Activated T-cell treated with anti-CD3 and anti-CD28 coated beads, Interleukin-2, amount 50 U/mL, for 48 hours (primary cell): ENCODE results near the gene ORAI1.
"Not testable (repeated sequence)": the region's sequence is repeated elsewhere in the genome, so short reads cannot be mapped to it uniquely, and the experiment has no call there.

ENCODE experiments used
- DNase-seq, 2 experiments: peaks; one replicate each; pipeline ENCODE4 v3.0.0-alpha.2; 2020

Gene ORAI1

GRCh38 chr12:121626087-121626852 lies at the start of gene ORAI1:
ORAI1 (plus strand) TSS chr12:121626530.
- peak; percentile 97 to 98 for DNase-seq

- DNase-seq, result no peak
These were observed 49.4 kb upstream of the ORAI1 start for GRCh38 chr12:121576851-121577391.

GRCh38 chr12:121577443-121578180 lies 48.7 kb upstream of the ORAI1 start:
- DNase-seq, result no peak

- DNase-seq, result peak in 1 of 2 experiments; percentile 52
These were observed 47.8 kb upstream of the ORAI1 start for GRCh38 chr12:121578230-121579189.

- DNase-seq, result peak; percentile 53 to 57
These were observed 47.0 kb upstream of the ORAI1 start for GRCh38 chr12:121579190-121579791.

- DNase-seq, result peak; percentile 78 to 81
These were observed 46.1 kb upstream of the ORAI1 start for GRCh38 chr12:121579981-121580868.

GRCh38 chr12:121580959-121581685 lies 45.2 kb upstream of the ORAI1 start, which contains the start of gene KDM2B:
KDM2B (minus strand) TSS chr12:121581023; CDS start chr12:121580911, 112 bp downstream.
- peak; percentile 50 to 54 for DNase-seq

GRCh38 chr12:121581686-121582429 lies 44.5 kb upstream of the ORAI1 start:
- peak in 1 of 2 experiments; percentile 24 for DNase-seq

GRCh38 chr12:121582583-121583333 lies 43.6 kb upstream of the ORAI1 start:
- no peak for DNase-seq

- DNase-seq, result not testable (repeated sequence)
These were observed 43.0 kb upstream of the ORAI1 start for GRCh38 chr12:121583334-121583661.

GRCh38 chr12:121584885-121585284 lies 41.4 kb upstream of the ORAI1 start:
- not testable (repeated sequence) for DNase-seq

GRCh38 chr12:121590476-121591143 lies 35.7 kb upstream of the ORAI1 start:
- peak; percentile 68 to 74 for DNase-seq

- DNase-seq, result no peak
These were observed 34.0 kb upstream of the ORAI1 start for GRCh38 chr12:121592320-121592719.

- no peak for DNase-seq
These were observed 30.8 kb upstream of the ORAI1 start for GRCh38 chr12:121595520-121595919.

GRCh38 chr12:121596526-121596925 lies 29.8 kb upstream of the ORAI1 start:
- no peak for DNase-seq

- no peak for DNase-seq
These were observed 25.5 kb upstream of the ORAI1 start for GRCh38 chr12:121600702-121601336.

- DNase-seq, result no peak
These were observed 23.6 kb upstream of the ORAI1 start for GRCh38 chr12:121602766-121603165.

GRCh38 chr12:121603581-121603980 lies 22.7 kb upstream of the ORAI1 start:
- no peak for DNase-seq
